ENCODE results near the gene RHBDL2. TPM values are rescaled to one million over a fixed set of nuclear protein-coding genes. Genes with fewer than 3 reads are reported as not detected.
A peak's percentile ranks its signal among the peaks of the same experiment; 100 is the strongest.

The RHBDL2 gene
- total and polyA plus RNA-seq, 9 of the 15 experiments (the other 6 are each of a cell fraction or from before 2014, with no cell fraction given): not detected

DNA sequence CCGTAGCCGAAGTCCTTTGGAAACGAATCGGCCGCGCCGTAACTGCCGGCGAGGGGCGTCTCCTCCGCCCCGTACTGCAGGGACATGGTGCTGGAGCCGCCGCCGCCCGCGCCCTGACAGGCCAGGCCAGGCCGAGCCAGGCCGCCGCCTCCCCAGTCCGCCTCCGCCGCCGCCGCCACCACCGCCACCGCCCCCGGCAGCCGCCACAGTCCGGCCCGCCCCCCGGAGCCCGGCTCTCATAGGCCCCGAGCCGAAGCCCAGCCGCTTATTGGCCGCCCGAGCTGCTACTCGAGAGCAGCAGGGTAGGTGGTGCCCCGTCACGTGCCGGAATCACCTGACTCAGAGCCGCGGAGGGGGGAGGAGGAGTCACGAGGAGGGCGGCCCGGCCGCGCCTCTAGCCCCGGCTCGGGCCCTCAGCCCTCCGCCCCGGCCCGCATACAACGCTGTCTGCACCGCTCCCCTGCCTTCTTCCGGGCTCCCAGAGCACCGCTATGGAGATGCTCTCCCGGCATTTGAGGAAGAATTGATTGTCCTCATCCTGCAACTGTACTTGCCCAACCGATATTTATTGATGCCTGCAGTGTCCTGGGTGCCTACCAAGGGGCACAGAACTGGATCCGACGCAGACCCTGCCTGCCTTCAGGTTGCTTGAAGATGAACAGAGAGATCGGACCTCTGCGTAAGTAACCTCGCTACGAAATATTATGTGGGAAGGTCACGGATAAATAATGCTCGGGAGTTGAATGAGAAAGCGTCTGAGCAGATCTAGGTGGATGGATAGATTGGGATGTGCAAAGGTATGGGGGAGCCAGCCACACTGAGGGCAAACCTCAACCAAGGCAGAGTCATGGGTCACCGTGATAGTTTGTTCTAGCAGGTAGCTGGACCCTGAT, 81.8 kb downstream of the RHBDL2 start, which contains the start of gene RRAGC (continued):
- TF ChIP-seq, protein P1, sequence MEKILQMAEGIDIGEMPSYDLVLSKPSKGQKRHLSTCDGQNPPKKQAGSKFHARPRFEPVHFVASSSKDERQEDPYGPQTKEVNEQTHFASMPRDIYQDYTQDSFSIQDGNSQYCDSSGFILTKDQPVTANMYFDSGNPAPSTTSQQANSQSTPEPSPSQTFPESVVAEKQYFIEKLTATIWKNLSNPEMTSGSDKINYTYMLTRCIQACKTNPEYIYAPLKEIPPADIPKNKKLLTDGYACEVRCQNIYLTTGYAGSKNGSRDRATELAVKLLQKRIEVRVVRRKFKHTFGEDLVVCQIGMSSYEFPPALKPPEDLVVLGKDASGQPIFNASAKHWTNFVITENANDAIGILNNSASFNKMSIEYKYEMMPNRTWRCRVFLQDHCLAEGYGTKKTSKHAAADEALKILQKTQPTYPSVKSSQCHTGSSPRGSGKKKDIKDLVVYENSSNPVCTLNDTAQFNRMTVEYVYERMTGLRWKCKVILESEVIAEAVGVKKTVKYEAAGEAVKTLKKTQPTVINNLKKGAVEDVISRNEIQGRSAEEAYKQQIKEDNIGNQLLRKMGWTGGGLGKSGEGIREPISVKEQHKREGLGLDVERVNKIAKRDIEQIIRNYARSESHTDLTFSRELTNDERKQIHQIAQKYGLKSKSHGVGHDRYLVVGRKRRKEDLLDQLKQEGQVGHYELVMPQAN (IDR thresholded peaks at IDR 0.05; ENCODE audit: borderline replicate concordance): peak; percentile 83
- TF ChIP-seq PURB (CRISPR knock-in tag; IDR thresholded peaks at IDR 0.05; ENCODE audit: low read depth) (no peak), NFATC3 (IDR thresholded peaks at IDR 0.05) (no peak), MIER1 (IDR thresholded peaks at IDR 0.05; ENCODE audit: low read depth) (no peak), RFX7 (CRISPR knock-in tag; IDR thresholded peaks at IDR 0.05) (no peak), MTA2 (IDR thresholded peaks at IDR 0.05; ENCODE audit: low read depth) (no peak; the same call in 1 of the 2 replicates), ZC3H8 (IDR thresholded peaks at IDR 0.05) (no peak), FOXP1 (CRISPR knock-in tag; IDR thresholded peaks at IDR 0.05) (0 out of 2 replicates have a peak, but pooled peaks have one; percentile 3), RBM15 (IDR thresholded peaks at IDR 0.05; ENCODE audit: insufficient read depth, low read length) (no peak), RBM17 (IDR thresholded peaks at IDR 0.05; ENCODE audit: borderline replicate concordance, low read depth, low read length) (no peak)
- TF ChIP-seq, protein P2, sequence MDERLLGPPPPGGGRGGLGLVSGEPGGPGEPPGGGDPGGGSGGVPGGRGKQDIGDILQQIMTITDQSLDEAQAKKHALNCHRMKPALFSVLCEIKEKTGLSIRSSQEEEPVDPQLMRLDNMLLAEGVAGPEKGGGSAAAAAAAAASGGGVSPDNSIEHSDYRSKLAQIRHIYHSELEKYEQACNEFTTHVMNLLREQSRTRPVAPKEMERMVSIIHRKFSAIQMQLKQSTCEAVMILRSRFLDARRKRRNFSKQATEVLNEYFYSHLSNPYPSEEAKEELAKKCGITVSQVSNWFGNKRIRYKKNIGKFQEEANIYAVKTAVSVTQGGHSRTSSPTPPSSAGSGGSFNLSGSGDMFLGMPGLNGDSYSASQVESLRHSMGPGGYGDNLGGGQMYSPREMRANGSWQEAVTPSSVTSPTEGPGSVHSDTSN (CRISPR knock-in tag; IDR thresholded peaks at IDR 0.05; ENCODE audit: low read depth): peak; percentile 88
- TF ChIP-seq, protein P2 (tag; conservative IDR thresholded peaks at IDR 0.05; ENCODE audit: low read depth): peak; percentile 95
- TF ChIP-seq, protein P3, sequence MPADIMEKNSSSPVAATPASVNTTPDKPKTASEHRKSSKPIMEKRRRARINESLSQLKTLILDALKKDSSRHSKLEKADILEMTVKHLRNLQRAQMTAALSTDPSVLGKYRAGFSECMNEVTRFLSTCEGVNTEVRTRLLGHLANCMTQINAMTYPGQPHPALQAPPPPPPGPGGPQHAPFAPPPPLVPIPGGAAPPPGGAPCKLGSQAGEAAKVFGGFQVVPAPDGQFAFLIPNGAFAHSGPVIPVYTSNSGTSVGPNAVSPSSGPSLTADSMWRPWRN (IDR thresholded peaks at IDR 0.05; ENCODE audit: low read depth): peak; percentile 35; the same call in 1 of the 2 replicates

Data from K562 (cell line).